ENCODE measurements around the gene LBH.

LBH gene

DNA sequence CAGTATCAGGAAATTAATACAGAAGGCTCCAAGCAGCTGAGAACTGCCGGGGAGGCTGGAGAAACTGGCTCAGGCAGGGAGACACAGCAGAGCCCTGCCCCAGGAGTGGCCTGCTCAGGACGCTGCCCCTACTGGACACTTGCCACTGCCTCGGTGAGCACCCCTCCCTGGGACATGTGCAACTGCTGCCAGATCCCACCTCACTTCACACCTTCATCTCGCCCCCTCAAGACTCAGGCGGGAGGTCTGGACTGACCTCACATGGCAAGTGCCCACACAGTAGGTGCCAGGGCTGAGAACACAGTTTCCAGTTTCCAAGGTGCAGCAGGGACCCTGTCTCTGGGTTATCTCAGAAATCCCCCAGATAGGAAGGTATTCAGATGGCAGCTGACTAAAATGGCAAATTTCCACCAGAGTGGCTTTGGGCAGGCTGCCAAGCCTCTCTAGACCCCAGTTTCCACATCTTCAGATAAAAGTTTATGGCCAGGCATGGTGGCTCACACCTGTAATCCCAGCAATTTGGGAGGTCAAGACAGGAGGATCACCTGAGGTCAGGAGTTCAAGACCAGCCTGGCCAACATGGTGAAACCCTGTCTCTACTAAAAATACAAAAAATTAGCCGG, 33.7 kb upstream of the LBH start:
- Histone ChIP-seq H3K9me3 (ENCODE audit: control insufficient read depth, low read depth, low read length) (no peaks in the 10 kb centered on the region), H3K27me3 (ENCODE audit: control insufficient read depth, insufficient read depth, low read length) (no peaks in the 10 kb centered on the region), H3K36me3 (ENCODE audit: control insufficient read depth, low read depth, low read length) (no peaks in the 10 kb centered on the region), H3K4me3 (ENCODE audit: low read length) (no peak overlapping the region), H3K4me1 (ENCODE audit: control insufficient read depth, low read depth, low read length) (no peaks in the 10 kb centered on the region), H3K9ac (ENCODE audit: low read length) (no peak overlapping the region), H3K27ac (ENCODE audit: low read length) (no peak overlapping the region)

DNA sequence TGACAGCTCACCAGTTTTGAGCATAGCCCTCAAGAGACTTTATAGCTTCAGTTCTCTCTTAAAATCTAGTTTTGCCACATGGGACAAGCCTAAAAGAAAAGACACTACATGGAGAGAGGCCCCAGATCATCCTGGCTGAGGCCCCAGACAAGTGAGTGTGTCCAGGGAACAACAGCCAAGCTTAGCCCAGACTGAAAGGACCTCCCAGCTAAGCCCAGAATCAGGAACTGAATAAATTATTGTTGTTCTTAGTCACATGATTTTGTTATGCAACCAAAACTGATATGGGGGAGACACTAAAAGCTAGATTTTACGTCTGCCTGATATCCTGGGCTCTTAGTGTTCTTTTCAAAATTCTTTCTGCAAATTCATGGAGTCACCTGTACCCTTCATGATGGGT, 29.3 kb upstream of the LBH start:
- no peaks in the 10 kb centered on the region for H3K36me3 ChIP-seq (ENCODE audit: control insufficient read depth, low read depth, low read length)
- H3K27me3 ChIP-seq (ENCODE audit: control insufficient read depth, insufficient read depth, low read length): no peaks in the 10 kb centered on the region
- H3K27ac ChIP-seq (ENCODE audit: low read length): no peak overlapping the region
- H3K4me1 ChIP-seq (ENCODE audit: control insufficient read depth, low read depth, low read length): no peaks in the 10 kb centered on the region
- H3K9me3 ChIP-seq (ENCODE audit: control insufficient read depth, low read depth, low read length): no peaks in the 10 kb centered on the region
- no peak overlapping the region for H3K9ac ChIP-seq (ENCODE audit: low read length)
- H3K4me3 ChIP-seq (ENCODE audit: low read length): no peak overlapping the region

- no peaks in the 10 kb centered on the region for H3K27me3 ChIP-seq (ENCODE audit: control insufficient read depth, insufficient read depth, low read length)
- no peak overlapping the region for H3K27ac ChIP-seq (ENCODE audit: low read length)
- no peak overlapping the region for H3K4me3 ChIP-seq (ENCODE audit: low read length)
- H3K9me3 ChIP-seq (ENCODE audit: control insufficient read depth, low read depth, low read length): no peaks in the 10 kb centered on the region
- no peaks in the 10 kb centered on the region for H3K36me3 ChIP-seq (ENCODE audit: control insufficient read depth, low read depth, low read length)
- no peak overlapping the region for H3K9ac ChIP-seq (ENCODE audit: low read length)
- no peaks in the 10 kb centered on the region for H3K4me1 ChIP-seq (ENCODE audit: control insufficient read depth, low read depth, low read length)
Observed at GRCh38 chr2:30203156-30203555, 28.2 kb upstream of the LBH start.

GRCh38 chr2:30204281-30204680, 27.1 kb upstream of the LBH start:
- Histone ChIP-seq H3K27me3 (ENCODE audit: control insufficient read depth, insufficient read depth, low read length) (no peaks in the 10 kb centered on the region), H3K9me3 (ENCODE audit: control insufficient read depth, low read depth, low read length) (no peaks in the 10 kb centered on the region), H3K4me1 (ENCODE audit: control insufficient read depth, low read depth, low read length) (no peaks in the 10 kb centered on the region), H3K4me3 (ENCODE audit: low read length) (no peak overlapping the region), H3K36me3 (ENCODE audit: control insufficient read depth, low read depth, low read length) (no peaks in the 10 kb centered on the region), H3K9ac (ENCODE audit: low read length) (no peak overlapping the region), H3K27ac (ENCODE audit: low read length) (no peak overlapping the region)

- Histone ChIP-seq H3K36me3 (ENCODE audit: control insufficient read depth, low read depth, low read length) (no peaks in the 10 kb centered on the region), H3K4me3 (ENCODE audit: low read length) (no peak overlapping the region), H3K4me1 (ENCODE audit: control insufficient read depth, low read depth, low read length) (no peaks in the 10 kb centered on the region), H3K9ac (ENCODE audit: low read length) (no peak overlapping the region), H3K27ac (ENCODE audit: low read length) (no peak overlapping the region), H3K27me3 (ENCODE audit: control insufficient read depth, insufficient read depth, low read length) (no peaks in the 10 kb centered on the region), H3K9me3 (ENCODE audit: control insufficient read depth, low read depth, low read length) (no peaks in the 10 kb centered on the region)
Observed at GRCh38 chr2:30205456-30205855, 25.9 kb upstream of the LBH start.

GRCh38 chr2:30206461-30207430, 24.6 kb upstream of the LBH start:
- H3K27me3 ChIP-seq (ENCODE audit: control insufficient read depth, insufficient read depth, low read length): no peaks in the 10 kb centered on the region
- H3K4me3 ChIP-seq (ENCODE audit: low read length): no peak overlapping the region
- H3K4me1 ChIP-seq (ENCODE audit: control insufficient read depth, low read depth, low read length): no peaks in the 10 kb centered on the region
- no peaks in the 10 kb centered on the region for H3K36me3 ChIP-seq (ENCODE audit: control insufficient read depth, low read depth, low read length)
- H3K9ac ChIP-seq (ENCODE audit: low read length): no peak overlapping the region
- H3K27ac ChIP-seq (ENCODE audit: low read length): no peak overlapping the region
- H3K9me3 ChIP-seq (ENCODE audit: control insufficient read depth, low read depth, low read length): no peaks in the 10 kb centered on the region

- Histone ChIP-seq H3K4me1 (ENCODE audit: control insufficient read depth, low read depth, low read length) (no peaks in the 10 kb centered on the region), H3K4me3 (ENCODE audit: low read length) (no peak overlapping the region), H3K27ac (ENCODE audit: low read length) (no peak overlapping the region), H3K9me3 (ENCODE audit: control insufficient read depth, low read depth, low read length) (no peaks in the 10 kb centered on the region), H3K36me3 (ENCODE audit: control insufficient read depth, low read depth, low read length) (no peaks in the 10 kb centered on the region), H3K27me3 (ENCODE audit: control insufficient read depth, insufficient read depth, low read length) (no peaks in the 10 kb centered on the region), H3K9ac (ENCODE audit: low read length) (no peak overlapping the region)
Observed at GRCh38 chr2:30208453-30208852, 22.9 kb upstream of the LBH start.

GRCh38 chr2:30209227-30209626, 22.1 kb upstream of the LBH start:
- Histone ChIP-seq H3K4me3 (ENCODE audit: low read length) (no peak overlapping the region), H3K9me3 (ENCODE audit: control insufficient read depth, low read depth, low read length) (no peaks in the 10 kb centered on the region), H3K27me3 (ENCODE audit: control insufficient read depth, insufficient read depth, low read length) (no peaks in the 10 kb centered on the region), H3K4me1 (ENCODE audit: control insufficient read depth, low read depth, low read length) (no peaks in the 10 kb centered on the region), H3K9ac (ENCODE audit: low read length) (no peak overlapping the region), H3K36me3 (ENCODE audit: control insufficient read depth, low read depth, low read length) (no peaks in the 10 kb centered on the region), H3K27ac (ENCODE audit: low read length) (no peak overlapping the region)

GRCh38 chr2:30213326-30213725, 18.0 kb upstream of the LBH start:
- Histone ChIP-seq H3K27ac (ENCODE audit: low read length) (no peak overlapping the region), H3K4me3 (ENCODE audit: low read length) (no peak overlapping the region), H3K9me3 (ENCODE audit: control insufficient read depth, low read depth, low read length) (no peaks in the 10 kb centered on the region), H3K9ac (ENCODE audit: low read length) (no peak overlapping the region), H3K27me3 (ENCODE audit: control insufficient read depth, insufficient read depth, low read length) (no peaks in the 10 kb centered on the region), H3K36me3 (ENCODE audit: control insufficient read depth, low read depth, low read length) (no peaks in the 10 kb centered on the region), H3K4me1 (ENCODE audit: control insufficient read depth, low read depth, low read length) (peaks cover 10% of the 10 kb centered on the region)

DNA sequence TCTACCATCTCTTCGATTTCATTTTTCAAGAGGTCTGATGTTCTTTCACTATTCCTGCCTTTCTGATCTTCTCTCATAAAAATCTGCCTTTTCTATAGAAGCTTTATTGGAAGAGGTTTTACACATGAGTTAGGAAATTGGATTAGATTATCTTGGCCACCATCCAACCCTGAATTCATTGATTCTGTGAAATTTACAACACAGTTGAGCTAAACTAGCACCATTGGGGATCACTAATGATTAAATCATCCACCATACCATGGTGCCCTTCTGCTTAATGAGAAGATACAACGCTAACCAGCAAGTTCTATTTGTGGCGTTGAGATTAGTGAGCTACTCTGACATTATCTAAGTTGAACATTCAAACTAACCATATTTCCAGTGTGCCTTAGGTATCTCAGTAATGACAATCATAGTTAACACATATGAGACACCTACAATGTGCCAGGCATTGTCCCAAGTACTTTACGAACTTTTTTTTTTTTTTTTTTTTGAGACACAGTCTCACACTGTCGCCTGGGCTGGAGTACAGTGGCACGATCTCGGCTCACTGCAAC, 17.3 kb upstream of the LBH start:
- Histone ChIP-seq H3K27me3 (ENCODE audit: control insufficient read depth, insufficient read depth, low read length) (no peaks in the 10 kb centered on the region), H3K9me3 (ENCODE audit: control insufficient read depth, low read depth, low read length) (no peaks in the 10 kb centered on the region), H3K4me3 (ENCODE audit: low read length) (no peak overlapping the region), H3K9ac (ENCODE audit: low read length) (no peak overlapping the region), H3K36me3 (ENCODE audit: control insufficient read depth, low read depth, low read length) (no peaks in the 10 kb centered on the region), H3K27ac (ENCODE audit: low read length) (no peak overlapping the region), H3K4me1 (ENCODE audit: control insufficient read depth, low read depth, low read length) (peaks cover 10% of the 10 kb centered on the region)

- Histone ChIP-seq H3K4me1 (ENCODE audit: control insufficient read depth, low read depth, low read length) (peaks cover 10% of the 10 kb centered on the region), H3K4me3 (ENCODE audit: low read length) (no peak overlapping the region), H3K36me3 (ENCODE audit: control insufficient read depth, low read depth, low read length) (no peaks in the 10 kb centered on the region), H3K27me3 (ENCODE audit: control insufficient read depth, insufficient read depth, low read length) (no peaks in the 10 kb centered on the region), H3K27ac (ENCODE audit: low read length) (no peak overlapping the region), H3K9me3 (ENCODE audit: control insufficient read depth, low read depth, low read length) (no peaks in the 10 kb centered on the region), H3K9ac (ENCODE audit: low read length) (no peak overlapping the region)
Observed at GRCh38 chr2:30216157-30216556, 15.2 kb upstream of the LBH start.
